ENCODE results near the gene FANCM. TPM values are rescaled to one million over a fixed set of nuclear protein-coding genes. Genes with fewer than 3 reads are reported as not detected.

The FANCM gene
- total and polyA plus RNA-seq, 2 experiments from 2014 or later = 19.6 to 21.1 TPM

- Mint-ChIP-seq H3K4me3 (no peak overlapping the region), H3K27ac (no peak overlapping the region), H3K27me3 (ENCODE audit: insufficient read depth, low read depth, poor library complexity) (no peaks in the 10 kb centered on the region), H3K9me3 (no peaks in the 10 kb centered on the region), H3K4me1 (peaks cover 7% of the 10 kb centered on the region), H3K36me3 (ENCODE audit: low read depth) (no peaks in the 10 kb centered on the region)
- no peaks in the 10 kb centered on the region for H3K27me3 ChIP-seq (ENCODE audit: insufficient read depth)
- no peak for DNase-seq (ENCODE audit: low spot score)
- H3K36me3 ChIP-seq (ENCODE audit: insufficient read depth) = no peaks in the 10 kb centered on the region; the same call in 1 of the 2 replicates
- no peak overlapping the region for H2AFZ ChIP-seq
- no peak overlapping the region for H3K4me3 ChIP-seq
- H3K79me2 ChIP-seq (replicated peaks; ENCODE audit: insufficient read depth) = no peaks in the 10 kb centered on the region
- no peak for ATAC-seq
- no peak overlapping the region for H3K27ac ChIP-seq (ENCODE audit: low read depth)
- H4K20me1 ChIP-seq (replicated peaks; ENCODE audit: insufficient read depth) = no peaks in the 10 kb centered on the region
- peaks cover 13% of the 10 kb centered on the region for H3K4me1 ChIP-seq (ENCODE audit: insufficient read depth)
- no peak for TF ChIP-seq ETS1 (IDR thresholded peaks at IDR 0.05)
- TF ChIP-seq STAT1 (IDR thresholded peaks at IDR 0.05; ENCODE audit: unreplicated experiment) = no peak
- no peak for TF ChIP-seq ZNF114 (CRISPR knock-in tag; IDR thresholded peaks at IDR 0.05)
- TF ChIP-seq ZNF331 (CRISPR knock-in tag; IDR thresholded peaks at IDR 0.05; ENCODE audit: low read depth) = no peak
- TF ChIP-seq REST (IDR thresholded peaks at IDR 0.05; ENCODE audit: unreplicated experiment) = no peak
- no peak for TF ChIP-seq JUNB (IDR thresholded peaks at IDR 0.05; ENCODE audit: unreplicated experiment)
- no peak for TF ChIP-seq EZH2phosphoT487 (IDR thresholded peaks at IDR 0.05; ENCODE audit: unreplicated experiment)
- TF ChIP-seq ZNF462 (CRISPR knock-in tag; IDR thresholded peaks at IDR 0.05) = no peak
- no peak for TF ChIP-seq CREB1 (CRISPR knock-in tag; IDR thresholded peaks at IDR 0.05; ENCODE audit: low read depth)
- no peak for TF ChIP-seq POLR2AphosphoS5 (IDR thresholded peaks at IDR 0.05; ENCODE audit: low read depth)
- TF ChIP-seq CTCF (conservative IDR thresholded peaks at IDR 0.05; ENCODE audit: low read depth in 2 of 2) = no peak
- TF ChIP-seq NANOG (IDR thresholded peaks at IDR 0.05; ENCODE audit: borderline replicate concordance) = no peak
- no peak for TF ChIP-seq EZH2 (IDR thresholded peaks at IDR 0.05; ENCODE audit: low read depth, unreplicated experiment)
- no peak overlapping the region for H3K4me2 ChIP-seq
- H3K9me2 ChIP-seq (ENCODE audit: insufficient read depth) = no peaks in the 10 kb centered on the region
- H3F3A ChIP-seq (replicated peaks; ENCODE audit: low read depth) = no peaks in the 10 kb centered on the region
Measured at GRCh38 chr14:45177076-45177475, 41.3 kb downstream of the FANCM start.

Data from GM23338 (cell line).